Epithelial cell of proximal tubule (primary cell): ENCODE measurements around the gene VSX1. TPM values are rescaled to one million over a fixed set of nuclear protein-coding genes. Genes with fewer than 3 reads are reported as not detected.

Experiments
- DNase-seq: peaks from one replicate; pipeline ENCODE4 v3.0.0-alpha.2; 2011; ENCODE audit warnings: low read depth
- H3K4me3 ChIP-seq: 2 replicates; pipeline ENCODE4 v1.5.1; 2011; ENCODE audit warnings: low read depth, mild to moderate bottlenecking, low read length
- total RNA-seq: library from RNA; depleted of rRNA; stranded (reverse); fragments of >200 nt; gene quantifications from 2 replicates; pipeline ENCODE4 v1.2.3, GENCODE V29; 2015
- TF ChIP-seq, protein P1 (sequence below): conservative IDR thresholded peaks from 2 replicates; pipeline ENCODE4 v1.5.1; 2012; ENCODE audit warnings: low read depth, mild to moderate bottlenecking, low read length

The VSX1 gene
- total RNA-seq, 1 donor from 2014 or later = not detected

GRCh38 chr20:25057234-25058050 is 24.5 kb downstream of the VSX1 start:
- DNase-seq = no peak
- peak overlapping the region; percentile 71 for H3K4me3 ChIP-seq
- TF ChIP-seq, protein P1, sequence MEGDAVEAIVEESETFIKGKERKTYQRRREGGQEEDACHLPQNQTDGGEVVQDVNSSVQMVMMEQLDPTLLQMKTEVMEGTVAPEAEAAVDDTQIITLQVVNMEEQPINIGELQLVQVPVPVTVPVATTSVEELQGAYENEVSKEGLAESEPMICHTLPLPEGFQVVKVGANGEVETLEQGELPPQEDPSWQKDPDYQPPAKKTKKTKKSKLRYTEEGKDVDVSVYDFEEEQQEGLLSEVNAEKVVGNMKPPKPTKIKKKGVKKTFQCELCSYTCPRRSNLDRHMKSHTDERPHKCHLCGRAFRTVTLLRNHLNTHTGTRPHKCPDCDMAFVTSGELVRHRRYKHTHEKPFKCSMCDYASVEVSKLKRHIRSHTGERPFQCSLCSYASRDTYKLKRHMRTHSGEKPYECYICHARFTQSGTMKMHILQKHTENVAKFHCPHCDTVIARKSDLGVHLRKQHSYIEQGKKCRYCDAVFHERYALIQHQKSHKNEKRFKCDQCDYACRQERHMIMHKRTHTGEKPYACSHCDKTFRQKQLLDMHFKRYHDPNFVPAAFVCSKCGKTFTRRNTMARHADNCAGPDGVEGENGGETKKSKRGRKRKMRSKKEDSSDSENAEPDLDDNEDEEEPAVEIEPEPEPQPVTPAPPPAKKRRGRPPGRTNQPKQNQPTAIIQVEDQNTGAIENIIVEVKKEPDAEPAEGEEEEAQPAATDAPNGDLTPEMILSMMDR = no peak

DNA sequence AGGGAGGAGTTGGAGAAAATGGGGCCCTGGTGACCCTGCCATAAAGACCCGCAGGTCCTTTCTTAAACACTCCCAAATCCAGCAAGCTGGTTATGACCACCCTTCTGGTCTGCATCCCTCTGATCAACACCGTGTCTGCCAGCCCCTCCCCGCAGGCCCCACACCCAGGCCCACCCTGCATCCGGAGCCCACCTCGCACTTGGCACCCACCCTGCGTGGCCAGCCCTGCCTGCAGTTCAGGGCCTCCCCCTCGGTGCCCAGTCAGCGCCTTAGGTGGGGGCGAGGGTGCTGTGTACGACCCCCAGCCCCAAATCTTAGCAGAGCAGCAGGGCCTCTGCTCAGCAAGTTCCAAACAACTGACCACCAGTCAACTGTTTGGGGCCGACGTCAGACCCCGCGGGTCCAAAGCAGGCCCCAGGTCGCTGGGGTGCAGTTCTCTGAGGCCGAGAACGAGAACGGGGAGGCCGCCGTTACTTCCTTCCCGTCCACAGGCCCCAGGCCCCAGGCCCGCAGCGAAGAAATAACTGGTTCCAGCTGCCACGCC is 25.2 kb downstream of the VSX1 start:
- no peak for DNase-seq
- TF ChIP-seq, protein P1 = no peak
- peak overlapping the region; percentile 71 for H3K4me3 ChIP-seq

- TF ChIP-seq, protein P1 = no peak
- DNase-seq = no peak
- no peak overlapping the region for H3K4me3 ChIP-seq
These were observed 26.0 kb downstream of the VSX1 start for GRCh38 chr20:25055711-25056495.

DNA sequence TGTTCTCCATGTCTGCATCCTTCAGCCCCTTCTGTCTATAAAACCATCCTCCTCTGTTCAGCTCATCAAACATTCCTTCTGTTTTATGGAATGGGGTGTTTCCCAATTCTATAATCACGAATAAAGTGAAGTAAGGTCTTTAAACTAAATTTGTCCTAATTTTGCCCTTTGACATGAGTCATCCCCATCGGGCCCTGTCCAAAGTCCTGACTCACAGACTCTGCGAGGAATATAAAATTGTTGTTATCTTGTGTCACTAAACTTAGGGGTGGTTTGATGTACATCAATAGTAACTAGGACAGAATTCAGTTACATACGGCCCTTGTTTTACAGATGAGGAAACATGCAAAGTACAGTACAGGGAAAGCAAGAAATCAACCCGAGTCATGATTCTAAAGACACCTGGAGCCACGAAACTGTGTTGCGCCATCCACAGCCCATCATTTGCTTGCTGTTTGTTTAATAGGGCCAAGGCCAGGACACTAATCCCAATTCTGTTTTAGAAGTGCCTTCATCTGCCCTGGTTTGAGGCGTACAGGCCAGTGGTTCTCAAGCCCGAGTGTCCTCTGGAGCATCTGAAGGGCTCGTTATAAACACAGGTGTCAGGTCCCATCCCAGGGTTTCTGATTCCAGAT is 26.8 kb downstream of the VSX1 start:
- no peak overlapping the region for H3K4me3 ChIP-seq
- TF ChIP-seq, protein P1 = no peak
- no peak for DNase-seq

- TF ChIP-seq, protein P1 = no peak
- DNase-seq = no peak
These were observed 27.7 kb downstream of the VSX1 start for GRCh38 chr20:25054096-25054820.

More at GRCh38 chr20:25054096-25054820, 27.7 kb downstream of the VSX1 start:
- no peak overlapping the region for H3K4me3 ChIP-seq
